Umbilical cord (tissue), 2 donors: ENCODE measurements around the gene ROCK2. TPM values are rescaled to one million over a fixed set of nuclear protein-coding genes. Genes with fewer than 3 reads are reported as not detected.
"Not testable (repeated sequence)": the region's sequence is repeated elsewhere in the genome, so short reads cannot be mapped to it uniquely, and the experiment has no call there.

Experiments used
- DNase-seq: peaks from one replicate; pipeline ENCODE4 v3.0.0-alpha.2; 2015; ENCODE audit warnings: low spot score
- total RNA-seq: library from RNA; depleted of rRNA; stranded (reverse); fragments of >200 nt; gene quantifications from one replicate; pipeline ENCODE4 v1.2.3, GENCODE V29; 2014; ENCODE audit warnings: low replicate concordance; ENCODE audit not compliant: insufficient read depth

The ROCK2 gene
- total RNA-seq, 1 donor from 2014 or later: 106 TPM

DNA sequence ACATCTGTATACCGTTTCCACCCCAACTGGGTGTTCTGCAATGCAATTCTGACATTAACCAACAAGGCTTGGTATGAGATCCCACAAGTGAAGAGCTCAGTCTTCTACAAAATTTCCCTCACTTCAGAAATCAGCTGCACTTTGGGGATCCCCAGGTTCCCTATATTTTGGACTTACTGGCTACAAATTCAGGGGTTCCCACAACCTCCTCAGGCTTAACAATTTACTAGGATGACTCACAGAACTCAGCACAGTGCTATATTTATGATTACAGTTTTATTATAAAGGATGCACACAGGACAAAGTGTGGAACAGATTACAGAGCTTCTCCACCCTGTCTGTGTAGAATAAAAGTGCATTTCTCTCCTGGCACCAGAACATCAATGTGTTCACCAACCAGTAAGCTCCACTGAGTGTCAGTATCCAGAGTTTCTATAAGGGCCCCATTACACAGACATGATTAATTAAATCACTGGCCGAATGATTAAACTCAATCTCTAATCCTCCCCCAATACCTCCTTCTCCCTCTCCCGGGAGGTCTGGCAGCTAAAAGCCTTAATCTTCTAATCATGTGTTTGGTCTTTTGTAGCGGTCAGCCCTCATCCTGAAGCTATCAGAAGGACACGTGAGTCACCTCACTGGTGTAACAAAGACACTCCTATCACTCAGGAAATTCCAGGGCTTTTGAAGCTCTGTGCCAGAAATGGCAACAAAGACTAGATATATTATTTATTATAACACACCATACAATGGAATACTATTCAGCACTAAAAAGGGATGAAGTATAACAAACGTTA, 104.6 kb downstream of the ROCK2 start:
- no peak for DNase-seq

GRCh38 chr2:11239147-11239546, 105.3 kb downstream of the ROCK2 start:
- DNase-seq: no peak

- no peak for DNase-seq
Observed at GRCh38 chr2:11237122-11237521, 107.3 kb downstream of the ROCK2 start.

GRCh38 chr2:11236335-11236734, 108.1 kb downstream of the ROCK2 start:
- no peak for DNase-seq

DNA sequence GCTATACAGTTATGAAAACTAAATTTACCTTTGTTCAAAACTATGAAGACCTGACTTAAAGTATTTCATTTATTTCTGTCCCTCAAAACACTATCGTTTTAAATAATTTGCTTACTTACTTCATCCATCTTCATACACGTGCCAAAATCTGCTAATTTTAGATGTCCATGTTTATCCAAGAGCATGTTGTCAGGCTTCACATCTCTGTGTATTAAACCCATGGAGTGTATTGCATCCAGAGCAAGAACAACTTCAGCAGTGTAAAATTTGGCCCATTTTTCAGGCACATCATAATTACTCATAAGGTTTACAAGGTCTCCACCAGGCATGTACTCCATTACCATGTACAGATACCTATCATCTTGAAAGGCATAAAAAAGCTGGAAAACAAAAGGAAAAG, 108.9 kb downstream of the ROCK2 start:
- no peak for DNase-seq

DNA sequence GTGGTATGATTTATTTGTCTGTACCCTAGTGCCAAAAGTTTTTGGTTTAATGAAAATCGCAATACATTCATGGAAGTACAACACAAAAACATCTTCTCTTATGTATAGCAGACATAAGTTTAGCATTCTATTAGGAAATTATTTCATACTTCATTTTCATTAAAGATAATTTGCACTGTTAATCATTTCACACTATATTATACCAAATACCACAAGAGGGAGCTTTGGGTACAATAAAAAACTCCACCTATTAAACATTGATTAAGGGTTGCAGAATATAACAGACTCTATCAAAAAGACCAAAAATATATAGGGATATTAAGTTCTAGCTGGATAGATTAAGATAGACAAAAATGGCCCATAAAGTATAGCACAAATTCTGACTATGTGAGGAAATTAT, 110.1 kb downstream of the ROCK2 start:
- peak; percentile 11 for DNase-seq

DNA sequence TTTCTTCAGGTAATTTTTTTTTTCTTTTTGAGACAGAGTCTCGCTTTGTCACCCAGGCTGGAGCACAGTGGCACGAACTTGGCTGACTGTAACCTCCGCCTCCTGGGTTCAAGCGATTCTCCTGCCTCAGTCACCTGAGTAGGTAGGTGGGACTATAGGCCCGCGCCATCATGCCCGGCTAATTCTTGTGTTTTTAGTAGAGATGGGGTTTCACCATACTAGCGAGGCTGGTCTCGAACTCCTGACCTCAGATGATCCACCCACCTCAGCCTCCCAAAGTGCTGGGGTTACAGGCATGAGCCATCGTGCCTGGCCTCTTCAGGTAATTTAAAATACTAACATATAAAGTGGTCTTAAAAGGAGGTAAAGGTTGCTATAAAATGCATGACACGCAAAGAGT, 113.2 kb downstream of the ROCK2 start:
- not testable (repeated sequence) for DNase-seq

- DNase-seq: no peak
Observed at GRCh38 chr2:11228692-11229091, 115.7 kb downstream of the ROCK2 start.

DNA sequence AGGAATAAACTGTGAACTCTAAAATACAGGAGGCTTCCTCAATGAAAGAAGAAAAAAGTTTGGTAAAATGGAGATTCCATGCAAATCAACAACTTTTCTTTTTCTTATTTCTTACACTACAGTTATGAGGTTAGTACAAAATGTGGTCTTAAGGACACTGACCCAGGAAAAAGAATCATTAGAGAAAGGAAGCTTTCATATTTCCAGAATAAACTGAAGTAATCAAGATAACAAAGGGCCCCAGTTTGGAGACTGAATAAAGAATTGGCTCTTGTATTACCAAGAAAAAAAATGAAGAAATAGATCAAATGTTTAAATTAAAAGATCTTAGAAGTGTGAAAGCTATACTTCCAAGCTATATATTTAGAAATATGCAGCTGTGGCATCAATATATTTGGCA, 116.8 kb downstream of the ROCK2 start:
- DNase-seq: no peak

DNA sequence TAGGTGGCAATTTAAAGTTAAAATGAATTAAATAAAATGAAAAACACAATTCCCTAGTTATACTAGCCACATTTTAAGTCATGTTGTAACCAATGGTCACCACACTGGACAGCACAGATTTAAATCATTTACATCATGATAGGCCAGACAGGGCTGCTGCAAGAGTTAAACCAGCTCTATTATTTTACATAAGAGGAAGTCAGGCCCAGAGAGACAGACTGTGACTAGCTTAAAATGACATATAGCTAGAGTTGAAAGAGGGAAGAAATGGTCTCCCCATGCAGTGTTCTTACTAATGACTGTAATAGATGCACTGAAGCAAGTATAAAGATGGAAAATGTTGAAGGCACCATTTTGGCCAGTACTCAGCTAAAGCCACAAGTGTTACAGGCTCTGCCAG, 119.5 kb downstream of the ROCK2 start:
- no peak for DNase-seq

DNA sequence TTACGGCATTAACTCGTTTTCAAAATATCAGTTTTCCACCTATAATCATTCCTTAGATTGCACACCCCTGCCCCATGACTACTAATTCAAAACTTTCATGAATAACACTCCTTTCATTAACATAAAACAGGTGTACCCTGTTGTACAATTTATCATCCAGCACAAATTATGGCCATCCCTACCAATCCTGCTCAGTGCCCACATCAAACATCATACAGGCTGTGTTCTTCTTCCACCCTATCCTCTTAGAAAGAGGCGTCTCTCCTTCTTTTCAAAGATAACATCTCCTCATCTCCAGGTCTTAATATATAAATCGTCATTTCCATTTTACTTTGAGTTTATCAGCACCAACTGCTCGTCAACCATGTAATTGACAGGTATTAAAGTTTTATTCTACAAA, 121.6 kb downstream of the ROCK2 start:
- no peak for DNase-seq

DNA sequence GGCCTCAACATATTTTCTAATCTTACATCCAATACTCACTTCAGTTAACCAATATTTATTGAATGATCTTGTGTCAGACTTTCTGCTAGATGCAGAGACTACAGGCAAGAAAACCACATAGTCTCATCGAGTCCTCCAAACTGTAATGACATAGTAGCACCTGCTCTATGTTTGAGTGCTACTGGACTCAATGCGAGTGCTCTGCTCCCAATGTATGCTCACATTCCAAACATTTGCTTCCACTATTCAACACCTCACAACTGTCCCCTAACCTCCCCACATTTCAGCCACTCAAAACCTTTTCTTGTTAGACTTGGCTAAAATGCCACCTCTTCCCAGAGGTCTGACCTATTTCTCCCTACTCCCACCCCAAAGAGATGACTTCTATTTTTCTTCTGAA, 124.0 kb downstream of the ROCK2 start:
- DNase-seq: no peak

GRCh38 chr2:11215407-11215806, 129.0 kb downstream of the ROCK2 start:
- DNase-seq: no peak

- DNase-seq: no peak
Observed at GRCh38 chr2:11214770-11215169, 129.7 kb downstream of the ROCK2 start.

GRCh38 chr2:11213975-11214374, 130.5 kb downstream of the ROCK2 start:
- DNase-seq: no peak

DNA sequence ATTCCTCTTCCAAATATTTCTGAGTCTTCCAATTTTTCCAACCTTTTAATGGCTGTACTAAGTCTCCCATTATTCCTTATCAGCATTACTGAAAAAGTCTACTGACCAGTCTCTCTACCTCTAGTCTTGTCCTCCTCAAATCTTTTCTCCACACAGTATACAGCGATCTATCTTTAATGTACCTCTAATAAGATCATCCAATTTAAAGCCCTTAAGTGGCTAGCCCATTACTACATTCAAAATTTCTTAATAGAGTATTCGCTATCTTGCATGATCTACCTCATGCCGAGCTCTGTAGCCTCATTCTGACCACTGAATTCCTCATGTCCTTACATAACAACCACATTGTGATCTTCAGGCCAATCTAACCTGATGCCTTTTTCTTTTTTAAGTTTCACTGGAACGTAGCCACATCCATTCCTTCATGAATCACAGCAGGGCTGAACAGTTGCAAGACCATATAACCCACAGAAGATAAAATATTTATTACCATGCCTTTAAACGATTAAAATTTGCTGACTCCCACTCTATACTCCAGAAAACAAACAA, 131.3 kb downstream of the ROCK2 start:
- no peak for DNase-seq

DNA sequence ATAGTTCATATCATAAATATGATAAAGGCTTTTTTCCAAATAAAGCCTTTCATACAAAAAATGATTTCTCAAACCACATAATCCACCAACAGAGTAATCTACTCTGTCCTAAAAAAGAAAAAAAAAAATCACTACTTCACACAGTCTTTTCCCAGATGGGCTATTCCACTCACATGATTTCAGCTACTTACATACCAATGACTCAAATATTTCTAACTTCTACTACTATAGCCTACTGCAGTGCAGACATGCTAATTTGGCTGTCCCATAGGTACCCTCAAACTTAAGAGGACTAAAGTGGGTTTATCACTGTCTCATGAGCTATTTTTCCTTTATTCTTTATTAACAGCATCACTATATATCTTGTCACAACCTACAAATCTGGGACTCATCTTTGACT, 131.8 kb downstream of the ROCK2 start:
- no peak for DNase-seq

- no peak for DNase-seq
Observed at GRCh38 chr2:11208083-11208482, 136.4 kb downstream of the ROCK2 start.

GRCh38 chr2:11203480-11203879, 141.0 kb downstream of the ROCK2 start:
- no peak for DNase-seq

DNA sequence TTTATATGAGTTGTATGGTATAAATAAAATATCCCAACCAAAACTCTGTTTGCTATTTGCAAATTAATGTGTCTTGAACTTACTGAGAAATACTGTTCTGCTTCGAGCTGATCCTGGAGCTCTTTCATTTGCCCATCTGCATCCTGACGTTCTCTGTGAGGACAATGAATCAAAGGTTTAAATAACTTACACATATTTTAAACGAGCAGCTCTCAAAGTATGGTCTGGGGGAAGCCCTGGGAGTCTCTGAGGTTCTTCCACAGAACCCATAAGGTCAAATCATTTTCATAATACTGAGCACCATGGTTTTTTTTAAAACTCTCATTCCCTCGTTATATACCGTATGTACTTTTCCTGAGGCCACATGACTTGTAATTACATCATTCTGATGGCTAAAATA, 142.5 kb downstream of the ROCK2 start:
- DNase-seq: no peak

DNA sequence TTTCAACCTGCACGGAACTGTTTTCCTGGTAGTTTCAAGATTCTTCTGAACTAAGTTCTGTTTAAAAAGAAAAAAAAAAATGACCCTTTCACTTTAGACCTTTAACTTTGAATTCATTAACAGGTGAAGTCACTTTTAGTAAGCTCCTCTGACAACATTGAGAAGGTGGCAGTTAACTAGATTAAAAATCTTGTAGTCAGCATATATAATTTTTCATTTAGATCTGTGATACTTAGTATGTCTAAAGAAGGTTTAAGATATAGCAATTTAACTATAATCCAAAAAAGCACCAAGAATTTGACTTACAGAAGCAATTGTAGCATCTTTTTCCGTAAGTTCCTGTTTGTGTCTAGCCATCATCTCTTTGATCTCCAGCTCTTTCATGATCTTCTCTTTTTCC, 143.8 kb downstream of the ROCK2 start:
- DNase-seq: no peak

DNA sequence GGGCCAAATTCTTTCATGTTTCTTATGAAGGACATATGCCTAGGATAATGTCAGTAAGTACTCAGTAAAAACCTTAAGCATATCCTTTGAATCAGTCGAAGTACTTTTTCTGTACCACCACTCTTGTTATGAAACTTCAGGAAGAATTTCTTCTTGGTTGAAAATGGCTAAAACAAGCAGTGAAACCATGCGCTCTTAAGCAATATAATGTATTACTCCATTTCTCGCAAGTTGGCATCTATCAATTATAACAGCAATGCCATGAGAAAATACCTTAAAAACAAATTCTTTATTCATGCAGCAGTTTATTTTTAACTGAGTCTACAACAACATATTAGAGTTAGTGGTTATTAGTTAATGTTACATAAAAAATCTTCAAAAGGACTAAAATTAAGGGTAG, 148.2 kb downstream of the ROCK2 start:
- DNase-seq: no peak

DNA sequence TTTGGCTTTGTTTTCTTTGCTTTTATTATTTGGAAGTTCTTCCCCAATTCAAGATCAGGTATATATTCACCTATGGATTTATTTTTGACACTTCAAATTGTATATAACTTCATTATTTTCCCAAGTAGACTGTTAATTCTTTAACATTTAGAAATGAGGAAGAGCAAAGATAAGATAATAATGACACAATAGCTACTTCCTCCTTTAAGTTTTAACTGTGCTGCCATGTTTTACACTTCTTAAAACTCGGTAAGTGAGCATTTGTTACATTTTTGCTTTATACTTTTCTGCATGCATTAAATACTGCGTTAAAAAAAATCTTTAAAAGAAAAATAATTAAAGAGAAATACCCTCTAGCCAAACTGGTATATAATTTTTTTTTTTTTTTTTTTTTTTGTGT, 156.7 kb downstream of the ROCK2 start:
- no peak for DNase-seq
